ENCODE measurements around the gene FRMD4A.

FRMD4A gene

DNA sequence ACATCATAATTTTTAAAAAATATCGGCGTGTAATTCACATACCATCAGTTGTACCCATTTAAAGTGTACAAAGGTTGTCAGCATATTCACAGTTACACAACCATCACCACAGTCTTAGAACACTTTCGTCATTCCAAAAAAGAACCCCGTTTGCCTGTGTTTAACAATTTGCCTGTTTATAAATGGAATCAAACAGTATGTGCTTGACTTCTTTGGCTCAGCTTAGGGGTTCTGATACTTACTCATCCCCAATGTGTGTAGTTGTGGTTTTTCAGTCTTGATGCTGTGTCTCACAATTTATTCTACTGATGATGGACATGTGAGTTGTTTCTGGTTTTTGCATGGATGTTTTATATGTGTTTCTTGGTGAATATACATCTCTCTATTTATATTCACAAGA is 693.9 kb downstream of the FRMD4A start:
- no peak for DNase-seq

DNA sequence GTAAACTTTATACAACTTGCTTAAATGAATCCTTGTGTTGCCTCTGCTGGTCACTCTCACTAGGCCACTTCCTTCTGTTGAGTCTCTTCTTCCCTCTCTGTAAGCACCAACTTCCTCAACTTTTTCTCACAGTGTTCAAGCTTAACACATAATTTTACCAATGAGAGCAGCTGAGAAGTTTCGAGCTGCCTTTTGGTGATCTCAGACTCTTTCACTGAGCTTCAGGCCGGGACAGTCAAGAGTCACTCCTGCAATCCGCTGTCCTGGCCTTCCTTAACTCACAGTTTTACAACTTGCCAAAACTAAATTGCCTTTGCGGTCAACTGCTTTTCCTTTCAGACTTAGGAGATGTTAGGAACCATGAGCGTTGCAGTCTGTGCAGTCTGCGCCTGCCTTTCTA is 696.5 kb downstream of the FRMD4A start:
- no peak for DNase-seq

DNA sequence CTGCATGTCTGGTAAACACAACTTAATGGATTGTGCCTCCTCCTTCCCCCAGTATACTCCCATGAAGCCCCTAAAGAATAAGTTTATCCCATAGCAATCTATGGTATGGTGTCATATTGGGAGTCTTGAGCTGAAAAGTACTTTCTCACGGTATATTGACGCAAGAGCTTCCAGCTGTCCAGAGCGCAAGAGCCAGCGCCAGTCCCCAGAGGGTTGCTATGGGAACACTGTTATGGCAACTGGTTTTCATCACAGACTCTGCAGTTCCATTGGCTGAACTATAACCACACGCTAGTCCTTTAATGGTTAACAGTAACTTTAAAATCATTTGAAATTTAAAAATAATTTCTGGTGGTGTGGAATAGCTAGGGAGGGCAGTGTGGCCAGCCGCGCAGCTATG is 697.0 kb downstream of the FRMD4A start:
- DNase-seq = peak; percentile 81

DNA sequence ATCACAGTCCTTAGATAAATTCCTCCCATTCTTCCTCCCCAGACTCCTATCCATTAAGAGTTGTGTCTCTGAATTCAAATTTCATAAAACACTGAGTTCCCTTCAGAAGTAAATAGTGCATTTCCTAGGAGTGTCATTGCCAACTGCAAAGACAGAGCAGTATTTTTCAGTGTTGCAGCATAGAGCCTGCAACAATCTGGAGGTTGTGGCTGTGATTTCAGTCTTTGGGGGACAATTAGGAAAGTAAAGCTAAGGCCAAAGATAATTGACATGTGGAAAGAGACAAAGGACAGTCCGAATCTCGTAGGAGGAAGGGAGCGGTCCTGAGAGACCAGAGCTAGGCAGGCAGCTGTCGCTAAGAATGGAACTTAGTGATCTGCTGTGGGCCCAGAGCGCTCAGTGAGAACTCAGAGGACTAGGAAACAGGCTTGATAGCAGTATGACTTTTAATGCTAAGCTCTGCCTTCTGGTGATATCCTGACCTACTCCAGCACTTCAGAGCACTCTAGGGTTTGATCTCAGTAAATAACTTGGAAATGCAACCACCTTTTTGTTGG is 697.8 kb downstream of the FRMD4A start:
- DNase-seq = no peak

DNA sequence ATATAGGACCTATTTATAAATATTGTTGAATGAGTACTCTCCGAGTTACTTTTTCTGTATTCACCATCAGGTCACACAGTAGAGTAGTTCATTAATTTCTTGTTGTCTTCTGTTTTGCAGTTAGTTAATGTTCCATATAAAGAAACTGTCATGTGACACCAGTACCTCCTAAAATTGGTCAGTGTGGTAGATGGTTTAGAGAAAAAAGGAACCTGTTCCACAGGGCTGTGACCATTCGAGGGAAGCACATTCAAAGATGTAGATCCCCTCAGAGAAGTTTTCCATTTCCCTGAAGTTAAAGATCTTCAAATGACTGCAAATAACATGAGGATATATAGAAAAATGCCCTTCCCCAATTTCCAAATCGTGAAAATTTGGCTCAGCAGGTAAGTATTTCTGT is 698.3 kb downstream of the FRMD4A start:
- no peak for DNase-seq

DNA sequence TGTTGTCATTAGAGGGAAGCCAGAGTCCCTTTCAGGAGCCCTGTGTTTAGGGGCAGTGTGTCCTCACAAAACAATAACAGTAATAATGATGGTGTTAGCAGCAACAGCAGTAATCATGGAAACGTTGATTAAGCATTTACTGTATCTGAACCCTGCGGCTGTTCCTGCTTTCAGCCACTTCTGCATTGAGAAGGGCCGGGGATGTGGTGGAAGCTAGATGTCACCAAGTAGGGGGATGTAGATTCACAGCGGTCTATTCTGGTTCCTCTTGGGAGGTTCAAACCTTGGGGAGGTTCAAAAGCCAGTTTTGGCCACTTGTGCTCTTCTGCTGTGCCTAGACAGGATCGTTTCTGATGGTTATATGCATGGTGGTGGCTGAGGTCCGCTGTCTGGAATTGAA is 699.1 kb downstream of the FRMD4A start:
- DNase-seq = no peak

DNA sequence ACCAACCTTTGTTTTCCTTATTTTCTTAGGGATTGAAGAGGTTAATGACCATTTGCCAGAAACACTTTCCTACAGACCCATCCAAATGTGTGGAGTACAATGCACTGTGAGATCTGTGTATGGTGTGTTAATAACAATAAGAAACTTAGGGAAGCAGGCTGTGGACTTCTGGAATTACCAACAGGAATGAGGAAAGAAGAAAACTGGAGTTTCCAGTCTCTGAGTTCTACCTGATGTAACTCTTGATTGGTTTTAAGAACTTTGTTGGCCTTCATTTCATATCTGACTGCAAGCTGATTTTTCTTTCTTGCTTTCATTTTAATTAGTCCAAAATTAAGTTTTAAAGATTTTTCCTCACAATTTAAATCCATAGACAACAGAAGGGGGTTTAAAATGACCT is 700.5 kb downstream of the FRMD4A start:
- no peak for DNase-seq

DNA sequence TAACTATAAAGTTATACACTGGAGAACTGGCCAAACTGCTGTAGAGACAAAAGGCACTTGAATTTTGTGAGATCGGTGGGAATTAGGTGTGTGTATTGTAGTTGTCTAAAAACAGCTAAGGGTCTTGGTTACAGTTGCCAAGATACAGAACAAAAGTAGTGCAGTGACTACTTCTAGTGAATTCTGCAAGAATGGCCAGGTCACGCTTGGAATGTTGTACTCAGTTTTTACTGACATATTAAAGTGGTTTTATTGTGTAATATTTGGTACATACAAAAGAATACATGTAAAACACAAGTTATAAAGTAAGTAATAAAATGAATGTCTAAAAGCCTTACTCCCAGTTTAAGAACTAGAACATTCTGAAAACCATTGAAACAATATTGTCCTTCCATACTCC is 701.6 kb downstream of the FRMD4A start:
- DNase-seq = no peak

DNA sequence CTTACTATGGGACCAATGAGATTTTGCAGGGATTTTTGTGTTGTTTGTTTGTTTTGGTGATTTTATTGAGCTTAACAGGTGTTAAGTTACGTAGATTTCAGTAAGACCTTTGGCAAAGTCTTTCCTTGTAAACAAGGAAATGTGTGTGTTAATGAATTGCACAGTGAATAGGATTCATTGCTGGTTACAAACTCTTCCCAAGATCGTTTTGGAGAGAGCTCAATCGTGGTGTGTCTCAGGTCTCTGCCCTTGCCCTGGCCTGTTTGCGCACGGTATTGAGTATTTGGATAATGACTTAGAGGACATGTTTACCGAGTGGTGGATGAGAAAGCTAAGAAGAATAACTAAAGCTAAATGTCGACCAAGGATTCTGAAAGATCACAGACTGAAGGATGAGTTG is 702.1 kb downstream of the FRMD4A start:
- no peak for DNase-seq

DNA sequence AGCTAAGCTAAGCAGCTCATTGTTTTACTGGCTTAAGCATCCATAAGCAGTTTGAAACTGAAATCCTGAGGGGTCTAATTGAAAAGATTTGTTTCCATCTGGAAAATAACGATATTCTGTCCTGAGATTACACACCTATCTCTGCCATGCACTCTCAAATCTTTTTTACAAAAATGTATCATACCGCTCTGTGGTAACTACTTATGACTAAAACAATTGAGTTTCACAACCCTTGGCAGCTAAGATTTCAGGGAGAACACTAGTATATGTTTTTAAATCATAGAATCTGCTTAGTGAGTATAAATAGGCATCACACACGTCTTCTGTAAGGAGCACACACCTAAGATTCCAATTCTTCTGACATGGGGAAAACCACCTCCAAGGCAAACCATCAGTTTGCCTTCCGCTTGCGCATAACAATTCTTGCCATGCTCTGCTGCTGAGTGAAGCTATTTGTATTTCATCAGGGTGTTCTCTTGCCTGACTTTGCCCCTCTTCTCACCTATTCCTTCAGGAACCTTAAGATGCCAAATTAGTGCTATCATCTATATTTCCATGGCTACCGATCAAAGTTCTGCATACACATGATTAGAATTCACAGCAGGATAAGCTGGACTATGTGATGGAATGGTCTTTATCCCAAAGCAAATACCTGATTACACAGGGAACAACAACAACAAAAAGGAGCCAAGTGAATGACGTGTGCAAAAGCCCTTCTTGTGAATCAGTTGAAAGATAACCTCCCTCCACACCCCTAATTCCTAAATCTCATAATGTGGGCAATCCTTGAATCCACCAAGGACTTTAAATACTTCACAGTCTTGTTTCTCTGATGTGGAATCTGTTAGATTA is 703.0 kb downstream of the FRMD4A start:
- no peak for DNase-seq

DNA sequence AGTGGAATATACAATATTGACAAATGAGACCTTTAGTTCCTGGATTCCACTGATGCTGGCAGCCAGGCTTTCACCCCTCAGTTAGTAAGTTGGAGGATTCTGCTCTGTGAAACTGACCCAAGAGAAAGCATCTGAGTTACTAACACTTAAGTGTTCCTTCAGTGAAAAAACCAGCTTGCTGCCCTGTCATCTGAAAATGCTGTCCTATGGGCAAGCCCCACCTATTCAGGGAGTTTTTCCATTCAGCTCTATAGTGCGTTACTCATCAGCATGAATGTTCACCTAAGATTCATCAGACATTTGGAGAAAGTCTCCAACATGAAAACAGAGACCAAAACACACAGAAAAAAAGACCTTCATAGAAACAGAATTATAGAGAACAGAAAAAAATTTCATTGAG is 706.1 kb downstream of the FRMD4A start:
- DNase-seq = no peak

DNA sequence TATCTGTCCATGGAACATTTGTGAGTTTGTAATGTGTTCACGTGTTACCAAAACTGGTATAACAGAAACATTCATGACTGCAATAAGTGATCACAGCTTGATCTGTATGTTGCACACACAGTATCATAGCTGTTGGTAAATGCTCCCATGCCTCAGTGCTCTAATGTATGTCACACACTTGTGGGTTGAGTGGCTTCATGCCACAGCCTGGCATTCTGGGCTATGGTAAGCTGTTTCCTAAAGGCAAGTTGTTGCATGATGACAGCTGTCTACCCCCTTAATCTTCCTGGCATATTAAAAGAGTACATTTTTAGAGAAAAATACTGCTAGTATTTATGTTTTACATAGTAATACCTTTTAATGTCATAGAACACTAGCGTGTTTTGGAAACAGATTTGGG is 708.8 kb downstream of the FRMD4A start:
- no peak for DNase-seq

DNA sequence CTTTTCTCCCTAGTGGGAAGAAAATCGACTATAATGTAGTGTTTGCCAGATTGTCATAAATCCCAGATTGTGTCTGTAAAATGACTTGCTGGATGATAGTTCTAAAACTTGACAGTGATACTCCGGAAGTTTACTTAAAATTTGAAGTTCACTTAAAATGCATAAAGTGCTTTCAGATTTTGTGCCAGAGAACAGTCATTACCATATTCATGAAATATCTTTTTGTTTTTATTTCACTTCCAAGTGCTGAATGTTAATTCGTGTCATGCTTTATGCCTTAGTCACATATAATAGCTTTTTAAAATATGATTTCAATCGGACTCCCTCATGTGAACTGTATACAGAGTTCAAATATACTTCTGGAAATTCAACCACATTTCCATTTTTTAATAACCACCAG is 713.6 kb downstream of the FRMD4A start:
- DNase-seq = peak; percentile 31

DNA sequence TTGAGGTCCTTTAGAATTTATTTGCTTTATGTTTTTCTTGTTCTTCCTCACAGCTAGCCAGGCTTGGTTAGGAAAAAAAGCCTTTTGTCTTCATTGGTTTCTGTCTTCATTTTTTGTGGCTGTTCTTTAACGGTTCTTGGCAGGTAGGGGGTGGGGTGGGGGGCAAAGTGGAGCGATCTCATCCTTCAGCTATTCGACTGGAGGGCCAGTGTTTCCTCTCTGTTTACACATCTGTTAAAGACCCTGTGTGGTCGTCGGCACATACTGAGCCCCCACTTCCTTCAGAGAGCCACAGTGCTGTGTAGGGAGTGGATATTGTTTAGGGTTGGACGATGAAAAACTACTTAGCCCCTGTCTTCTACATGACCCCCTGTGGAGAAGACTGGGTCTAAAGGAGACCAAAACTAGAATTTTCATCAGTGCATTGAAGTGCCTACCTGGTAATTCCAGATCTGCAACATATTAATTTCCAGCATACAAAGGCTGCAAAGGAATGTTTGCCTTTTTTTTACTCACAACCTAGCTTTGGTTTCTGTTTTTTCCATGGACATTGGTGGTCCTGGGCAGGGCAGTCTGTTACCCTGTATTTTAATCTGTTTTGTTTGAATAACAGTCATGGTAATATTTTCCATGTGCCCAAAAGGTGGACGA is 714.9 kb downstream of the FRMD4A start:
- peak; percentile 47 for DNase-seq

DNA sequence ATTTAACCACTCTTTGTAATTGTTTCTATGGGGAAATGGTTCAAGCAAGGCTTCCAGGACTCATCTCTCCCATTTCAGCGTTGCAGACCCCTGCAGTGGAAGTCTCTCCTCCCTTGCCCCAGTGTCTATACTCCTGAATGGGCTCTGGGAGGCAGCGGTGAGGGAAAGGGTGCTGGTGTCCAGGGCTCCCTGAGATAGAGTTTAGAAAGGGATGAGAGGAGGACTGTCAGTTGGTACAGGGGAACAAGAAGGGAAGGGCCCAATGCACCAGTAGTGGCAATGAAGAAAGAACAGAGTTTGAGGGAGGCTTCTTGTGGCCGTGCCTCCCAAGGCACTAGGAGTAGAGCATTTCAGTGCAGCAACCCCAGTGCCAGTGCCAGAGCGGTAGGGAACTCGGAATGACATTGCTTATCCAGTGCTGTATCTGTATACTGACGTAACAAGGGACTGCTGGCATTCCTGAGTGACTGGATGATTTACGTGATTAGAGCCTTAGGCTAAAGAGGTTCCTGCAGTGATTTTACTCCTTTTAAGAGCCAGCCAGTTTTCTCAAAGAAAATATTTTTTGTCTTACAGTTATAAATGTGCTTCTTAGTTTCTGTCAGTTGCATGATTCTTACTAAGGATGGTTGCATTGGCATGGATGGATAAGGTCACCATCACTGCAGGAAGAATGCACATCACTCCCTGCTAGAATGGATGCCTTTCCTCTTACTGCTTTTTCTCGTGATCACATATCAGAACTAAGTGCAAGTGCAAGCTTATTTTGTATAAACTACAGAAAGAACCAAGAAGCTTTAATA is 716.0 kb downstream of the FRMD4A start:
- DNase-seq = peak; percentile 72

DNA sequence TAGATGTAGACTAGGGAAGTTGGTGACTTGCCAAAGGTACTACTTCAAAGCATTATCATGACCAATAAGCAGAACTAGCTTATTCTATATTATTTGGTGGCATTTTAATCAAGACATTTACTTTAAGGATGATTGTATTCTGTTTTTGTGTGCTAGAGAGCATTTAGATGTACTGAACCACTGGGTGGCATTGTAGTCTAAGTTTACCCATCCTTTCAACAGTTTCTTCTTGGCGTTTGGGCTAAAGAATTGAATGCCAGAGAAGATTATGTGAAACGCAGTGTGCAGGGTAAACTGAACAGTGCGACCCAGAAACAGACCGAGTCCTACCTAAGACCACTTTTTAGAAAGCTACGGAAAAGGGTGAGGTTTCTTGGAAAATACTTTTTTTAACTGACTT is 717.2 kb downstream of the FRMD4A start:
- DNase-seq = peak; percentile 41

DNA sequence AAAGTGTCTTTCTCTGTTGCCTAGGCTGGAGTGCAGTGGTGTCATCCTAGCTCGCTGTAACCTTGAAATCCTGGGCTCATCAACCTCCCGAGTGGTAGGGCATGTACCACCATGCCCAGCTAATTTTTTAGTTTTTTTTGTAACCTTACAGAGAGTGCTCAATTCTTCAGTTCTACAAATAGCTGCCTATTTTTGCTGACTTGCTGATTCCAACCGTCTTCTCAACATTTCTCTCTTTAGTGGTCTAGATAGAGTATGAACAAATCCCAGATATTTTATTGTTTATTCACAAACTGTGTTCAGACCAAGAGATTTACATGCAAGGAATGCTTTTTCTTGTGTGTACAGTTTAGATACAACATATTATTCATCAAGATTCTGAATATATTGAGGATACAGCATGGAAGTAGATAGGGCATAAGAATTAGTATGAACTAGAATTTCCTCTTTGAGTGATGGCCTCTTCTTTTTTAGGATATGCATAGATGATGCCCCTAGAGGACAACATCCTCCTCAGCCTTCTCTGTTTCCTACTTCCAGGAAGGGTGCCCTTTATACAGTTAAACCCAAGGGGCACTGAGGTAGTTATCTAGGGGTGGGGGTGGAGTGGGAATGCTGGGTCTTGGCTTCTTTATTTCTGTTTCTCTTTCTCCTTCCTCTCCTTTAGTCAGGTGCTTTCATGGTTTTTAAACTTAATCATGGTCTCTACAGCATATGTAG is 717.9 kb downstream of the FRMD4A start:
- no peak for DNase-seq

DNA sequence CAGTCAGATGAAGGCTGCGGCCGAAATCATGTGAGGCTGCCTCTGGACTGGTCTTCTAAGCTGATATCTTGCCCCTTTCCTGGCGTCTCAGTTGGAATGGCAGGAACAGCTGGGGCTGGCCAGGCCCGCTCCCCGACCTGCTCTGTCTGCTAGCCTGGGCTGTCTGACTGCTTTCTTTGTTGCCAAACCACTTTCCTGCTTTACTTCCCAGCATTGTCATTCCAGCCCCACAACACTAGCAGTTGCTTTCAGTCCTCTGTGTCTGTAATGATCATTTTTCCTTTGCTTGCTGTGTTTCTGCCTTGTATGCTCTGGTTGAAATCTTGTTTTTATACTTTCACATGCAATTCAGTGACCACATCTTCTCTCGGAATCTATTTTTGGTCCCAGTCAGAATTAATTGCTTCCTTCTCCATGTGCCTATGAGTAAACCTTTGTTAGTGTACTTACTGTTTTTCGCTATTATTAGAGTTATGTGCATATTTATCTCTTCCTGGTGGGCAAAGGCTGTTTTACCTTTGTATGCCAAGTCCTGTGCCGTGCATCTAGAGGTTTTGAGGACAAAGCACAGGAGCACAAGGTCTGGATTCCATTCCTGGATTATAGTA is 722.4 kb downstream of the FRMD4A start:
- no peak for DNase-seq

DNA sequence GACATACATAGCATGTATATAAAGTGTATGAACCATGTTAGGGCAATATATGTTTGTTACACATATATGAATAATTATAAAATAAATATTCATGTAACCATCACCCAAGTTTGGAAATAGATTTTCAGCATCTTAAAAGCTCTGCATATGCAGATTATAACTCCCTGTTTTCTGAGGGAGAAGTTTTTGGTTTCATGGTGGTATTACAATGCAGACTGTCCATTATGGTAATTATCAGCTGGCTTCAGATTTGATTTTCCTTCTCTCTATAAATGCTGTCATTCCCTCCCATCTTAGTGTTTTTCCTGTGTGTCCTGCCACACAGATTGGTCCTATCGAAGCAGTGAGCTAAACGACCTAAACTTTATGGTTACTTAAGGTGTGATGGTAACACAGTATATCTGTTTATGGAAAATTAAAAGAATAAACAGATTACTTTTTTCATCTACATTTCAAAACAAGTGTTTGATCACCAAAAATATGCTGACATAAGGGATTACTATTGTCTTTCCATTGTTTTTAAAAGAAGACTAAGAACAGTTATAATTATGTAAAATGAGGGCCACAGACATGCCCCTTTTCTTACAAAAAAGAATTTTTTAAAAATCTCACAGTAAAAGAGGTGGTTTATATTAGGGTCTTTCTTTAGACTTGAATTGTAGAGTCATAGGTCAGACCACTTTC is 726.2 kb downstream of the FRMD4A start:
- DNase-seq = no peak

DNA sequence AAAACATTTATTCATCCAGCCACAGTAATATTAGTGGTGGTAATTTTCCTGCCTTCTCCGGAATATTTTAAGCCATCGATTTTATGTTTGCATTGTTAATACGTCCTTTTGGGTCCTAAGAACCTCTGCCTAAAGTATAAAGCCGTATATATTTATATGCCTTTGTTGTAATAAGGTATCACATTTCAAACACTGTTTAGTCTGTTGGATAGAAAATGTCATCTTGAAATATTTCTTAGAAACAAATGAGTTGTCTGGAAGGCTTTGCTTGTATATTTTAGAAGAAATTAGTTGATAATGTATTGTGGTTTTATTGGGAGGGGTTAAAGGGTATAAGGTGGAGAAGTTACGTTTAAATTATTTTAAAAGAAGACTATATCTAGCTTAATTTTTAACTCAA is 732.8 kb downstream of the FRMD4A start:
- DNase-seq = no peak

DNA sequence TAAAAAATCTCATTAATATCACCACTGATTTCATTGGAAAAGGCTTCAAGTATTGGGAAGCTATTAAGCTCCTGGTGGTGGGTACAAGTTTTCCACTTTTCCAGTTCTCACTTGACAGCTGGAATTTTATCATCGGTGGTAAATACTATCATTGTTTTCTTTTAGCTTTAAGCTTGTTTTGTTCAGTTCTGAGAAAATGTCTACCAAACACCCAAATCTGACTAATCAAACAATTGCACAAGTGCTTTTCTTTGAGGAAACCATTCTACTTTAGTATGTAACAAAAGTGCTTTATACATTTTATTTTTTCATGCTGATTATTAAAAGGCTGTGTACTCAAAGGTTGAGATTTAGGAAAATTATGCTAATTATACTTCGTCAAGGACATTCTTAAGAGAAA is 736.1 kb downstream of the FRMD4A start:
- DNase-seq = no peak

Data from fibroblast of skin of abdomen (primary cell).